OCI-LY1 (cell line): Measurements from ENCODE around the gene RECK.
"Not testable (repeated sequence)": the region's sequence is repeated elsewhere in the genome, so short reads cannot be mapped to it uniquely, and the experiment has no call there.

Experiments used
- H2AFZ ChIP-seq: fragments of 200-600 bp; sonication (generic), shearing (Covaris generic); 2 replicates; pipeline ENCODE4 v1.6.0; 2014; ENCODE audit warnings: antibody characterized with exemption, mild to moderate bottlenecking, low read length
- H3F3A ChIP-seq: fragments of 200-600 bp; sonication (generic), shearing (Covaris generic); 2 replicates; pipeline ENCODE4 v1.6.0; 2014; ENCODE audit warnings: mild to moderate bottlenecking, antibody characterized with exemption, low read length, moderate library complexity; ENCODE audit not compliant: insufficient read depth
- H3K27ac ChIP-seq: fragments of 200-600 bp; sonication (generic); 2 replicates; pipeline ENCODE4 v1.5.1; 2014; ENCODE audit warnings: low read length, mixed run types, mild to moderate bottlenecking, low read depth; ENCODE audit not compliant: poor library complexity, severe bottlenecking
- H3K27me3 ChIP-seq: fragments of 200-600 bp; sonication (generic); 2 replicates; pipeline ENCODE4 v1.6.0; 2014; ENCODE audit warnings: antibody characterized with exemption, mild to moderate bottlenecking, low read length, moderate library complexity; ENCODE audit not compliant: insufficient read depth
- H3K36me3 ChIP-seq: fragments of 200-600 bp; sonication (generic); 2 replicates; pipeline ENCODE4 v1.6.1; 2014; ENCODE audit warnings: mild to moderate bottlenecking, antibody characterized with exemption, low read length, moderate library complexity, mixed read lengths; ENCODE audit not compliant: insufficient read depth
- H3K4me1 ChIP-seq: fragments of 200-600 bp; sonication (generic); 2 replicates; pipeline ENCODE4 v1.5.1; 2014; ENCODE audit warnings: mild to moderate bottlenecking, low read length, moderate library complexity; ENCODE audit not compliant: insufficient read depth, severe bottlenecking
- H3K4me2 ChIP-seq: fragments of 200-600 bp; sonication (generic), shearing (Covaris generic); 2 replicates; pipeline ENCODE4 v1.6.1; 2014; ENCODE audit warnings: low read length
- H3K4me3 ChIP-seq: fragments of 200-600 bp; sonication (generic); 2 replicates; pipeline ENCODE4 v1.5.1; 2014; ENCODE audit warnings: low read length, low read depth, mild to moderate bottlenecking, mixed read lengths; ENCODE audit not compliant: poor library complexity, severe bottlenecking
- H3K79me2 ChIP-seq: fragments of 200-600 bp; shearing (Covaris generic); 2 replicates; pipeline ENCODE4 v1.6.1; 2016; ENCODE audit warnings: mixed run types, low read length, mixed read lengths; ENCODE audit not compliant: insufficient read depth
- H3K9ac ChIP-seq: fragments of 200-600 bp; sonication (generic), shearing (Covaris generic); 2 replicates; pipeline ENCODE4 v1.6.1; 2014; ENCODE audit warnings: mild to moderate bottlenecking, low read length, mixed read lengths
- H3K9me2 ChIP-seq: fragments of 200-600 bp; sonication (generic), shearing (Covaris generic); 2 replicates; pipeline ENCODE4 v1.6.1; 2014; ENCODE audit warnings: low read depth, mild to moderate bottlenecking, low read length, mixed read lengths
- H3K9me3 ChIP-seq: fragments of 200-600 bp; shearing (Covaris generic); 2 replicates; pipeline ENCODE4 v1.6.1; 2014; ENCODE audit warnings: low read length, mixed read lengths
- H4K20me1 ChIP-seq: fragments of 200-600 bp; sonication (generic), shearing (Covaris generic); 2 replicates; pipeline ENCODE4 v1.6.0; 2016; ENCODE audit warnings: mild to moderate bottlenecking, low read length; ENCODE audit not compliant: insufficient read depth
- CTCF ChIP-seq: fragments of 200-600 bp; sonication (generic), shearing (Covaris generic); IDR thresholded peaks from 2 replicates; pipeline ENCODE4 v1.5.1; 2017; ENCODE audit warnings: mild to moderate bottlenecking, antibody characterized with exemption, low read length, moderate library complexity, mixed read lengths
- EZH2 ChIP-seq: fragments of 200-600 bp; sonication (generic), shearing (Covaris generic); IDR thresholded peaks from 2 replicates; pipeline ENCODE4 v1.8.0; 2017; ENCODE audit warnings: borderline replicate concordance, mixed run types, mild to moderate bottlenecking, antibody characterized with exemption, low read length, moderate library complexity, mixed read lengths

Gene RECK

GRCh38 chr9:36127652-36128244 lies 91.0 kb downstream of the RECK start:
- no peak overlapping the region for H2AFZ ChIP-seq
- no peak overlapping the region for H3K9ac ChIP-seq
- no peaks in the 10 kb centered on the region for H4K20me1 ChIP-seq

GRCh38 chr9:36128349-36128748 lies 91.6 kb downstream of the RECK start:
- Histone ChIP-seq H3K9me2 (no peaks in the 10 kb centered on the region), H3K4me3 (no peak overlapping the region), H3F3A (no peaks in the 10 kb centered on the region), H3K4me1 (no peaks in the 10 kb centered on the region), H3K9ac (no peak overlapping the region), H3K79me2 (no peaks in the 10 kb centered on the region), H2AFZ (no peak overlapping the region), H3K4me2 (no peak overlapping the region), H4K20me1 (no peaks in the 10 kb centered on the region), H3K36me3 (no peaks in the 10 kb centered on the region), H3K27ac (no peak overlapping the region), H3K27me3 (no peaks in the 10 kb centered on the region), H3K9me3 (no peaks in the 10 kb centered on the region)
- TF ChIP-seq EZH2, result no peak

More at GRCh38 chr9:36127652-36128244, 91.0 kb downstream of the RECK start:
- Histone ChIP-seq H3K4me1 (no peaks in the 10 kb centered on the region), H3K79me2 (no peaks in the 10 kb centered on the region), H3K9me3 (no peaks in the 10 kb centered on the region), H3F3A (no peaks in the 10 kb centered on the region), H3K9me2 (no peaks in the 10 kb centered on the region), H3K4me3 (no peak overlapping the region), H3K27me3 (no peaks in the 10 kb centered on the region), H3K4me2 (no peak overlapping the region), H3K36me3 (no peaks in the 10 kb centered on the region), H3K27ac (no peak overlapping the region)
- TF ChIP-seq EZH2, result no peak
- no peak for TF ChIP-seq CTCF

- Histone ChIP-seq H3K9me3 (no peaks in the 10 kb centered on the region), H3K4me3 (no peak overlapping the region), H3K4me2 (no peak overlapping the region), H3K4me1 (no peaks in the 10 kb centered on the region), H3K27me3 (no peaks in the 10 kb centered on the region), H3K9ac (no peak overlapping the region), H4K20me1 (no peaks in the 10 kb centered on the region), H2AFZ (no peak overlapping the region), H3K9me2 (no peaks in the 10 kb centered on the region), H3K36me3 (no peaks in the 10 kb centered on the region), H3K79me2 (no peaks in the 10 kb centered on the region), H3F3A (no peaks in the 10 kb centered on the region), H3K27ac (no peak overlapping the region)
- TF ChIP-seq EZH2, result no peak
- TF ChIP-seq CTCF, result no peak
Observed at GRCh38 chr9:36129139-36129538, 92.4 kb downstream of the RECK start.

- H4K20me1 ChIP-seq, H3K27ac ChIP-seq, H3K9me2 ChIP-seq, H3K27me3 ChIP-seq, H3K79me2 ChIP-seq, H3K36me3 ChIP-seq, H2AFZ ChIP-seq, H3K9me3 ChIP-seq, H3K4me2 ChIP-seq, H3K4me3 ChIP-seq, H3K9ac ChIP-seq, H3F3A ChIP-seq, H3K4me1 ChIP-seq: not testable (repeated sequence)
Observed at GRCh38 chr9:36131666-36132065, 95.0 kb downstream of the RECK start.
